ENCODE data around the gene PPM1K.
A peak's percentile ranks its signal among the peaks of the same experiment; 100 is the strongest.

PPM1K gene

GRCh38 chr4:88223516-88223915, 60.8 kb downstream of the PPM1K start:
- Histone ChIP-seq H3K27ac (ENCODE audit: low read depth, low read length) (no peak overlapping the region), H3K27me3 (ENCODE audit: low read length) (no peaks in the 10 kb centered on the region), H3K9me3 (ENCODE audit: insufficient read depth, low read length) (no peaks in the 10 kb centered on the region), H4K20me1 (ENCODE audit: low read depth, low read length) (no peaks in the 10 kb centered on the region), H3K9me2 (replicated peaks; ENCODE audit: insufficient read depth, low read length) (no peaks in the 10 kb centered on the region), H3K4me2 (ENCODE audit: low read depth, low read length, poor library complexity, severe bottlenecking) (no peak overlapping the region), H3K36me3 (ENCODE audit: low read length) (no peaks in the 10 kb centered on the region), H3K4me3 (ENCODE audit: insufficient read depth, low read length, poor library complexity, severe bottlenecking) (no peak overlapping the region), H2AFZ (ENCODE audit: low read depth, low read length, severe bottlenecking) (no peak overlapping the region), H3K9ac (ENCODE audit: low read length) (no peak overlapping the region), H3F3A (ENCODE audit: insufficient read depth) (no peaks in the 10 kb centered on the region), H3K79me2 (ENCODE audit: insufficient read depth, low read length) (no peaks in the 10 kb centered on the region)
- TF ChIP-seq CTCF (IDR thresholded peaks at IDR 0.05; ENCODE audit: insufficient read depth, low read length, poor library complexity, severe bottlenecking) (no peak), EZH2phosphoT487 (conservative IDR thresholded peaks at IDR 0.05; ENCODE audit: low read length) (no peak)

GRCh38 chr4:88219099-88219498, 65.3 kb downstream of the PPM1K start:
- H2AFZ ChIP-seq (ENCODE audit: low read depth, low read length, severe bottlenecking) = no peak overlapping the region
- no peak overlapping the region for H3K4me3 ChIP-seq (ENCODE audit: insufficient read depth, low read length, poor library complexity, severe bottlenecking)
- H3K9ac ChIP-seq (ENCODE audit: low read length) = no peak overlapping the region
- no peaks in the 10 kb centered on the region for H4K20me1 ChIP-seq (ENCODE audit: low read depth, low read length)
- H3K36me3 ChIP-seq (ENCODE audit: low read length) = no peaks in the 10 kb centered on the region
- H3K9me3 ChIP-seq (ENCODE audit: insufficient read depth, low read length) = no peaks in the 10 kb centered on the region
- H3K27me3 ChIP-seq (ENCODE audit: low read length) = no peaks in the 10 kb centered on the region
- no peak overlapping the region for H3K27ac ChIP-seq (ENCODE audit: low read depth, low read length)
- no peaks in the 10 kb centered on the region for H3K79me2 ChIP-seq (ENCODE audit: insufficient read depth, low read length)
- no peaks in the 10 kb centered on the region for H3K9me2 ChIP-seq (replicated peaks; ENCODE audit: insufficient read depth, low read length)
- H3K4me2 ChIP-seq (ENCODE audit: low read depth, low read length, poor library complexity, severe bottlenecking) = no peak overlapping the region
- TF ChIP-seq EZH2phosphoT487 (conservative IDR thresholded peaks at IDR 0.05; ENCODE audit: low read length) (no peak), CTCF (IDR thresholded peaks at IDR 0.05; ENCODE audit: insufficient read depth, low read length, poor library complexity, severe bottlenecking) (peak; percentile 18)
- H3F3A ChIP-seq (ENCODE audit: insufficient read depth) = no peaks in the 10 kb centered on the region

GRCh38 chr4:88217169-88217568, 67.2 kb downstream of the PPM1K start:
- Histone ChIP-seq H3K27ac (ENCODE audit: low read depth, low read length) (no peak overlapping the region), H3F3A (ENCODE audit: insufficient read depth) (no peaks in the 10 kb centered on the region), H3K36me3 (ENCODE audit: low read length) (no peaks in the 10 kb centered on the region), H2AFZ (ENCODE audit: low read depth, low read length, severe bottlenecking) (no peak overlapping the region), H3K9me3 (ENCODE audit: insufficient read depth, low read length) (no peaks in the 10 kb centered on the region), H4K20me1 (ENCODE audit: low read depth, low read length) (no peaks in the 10 kb centered on the region), H3K27me3 (ENCODE audit: low read length) (no peaks in the 10 kb centered on the region), H3K4me3 (ENCODE audit: insufficient read depth, low read length, poor library complexity, severe bottlenecking) (no peak overlapping the region), H3K79me2 (ENCODE audit: insufficient read depth, low read length) (no peaks in the 10 kb centered on the region), H3K9me2 (replicated peaks; ENCODE audit: insufficient read depth, low read length) (no peaks in the 10 kb centered on the region), H3K9ac (ENCODE audit: low read length) (no peak overlapping the region), H3K4me2 (ENCODE audit: low read depth, low read length, poor library complexity, severe bottlenecking) (no peak overlapping the region)
- TF ChIP-seq CTCF (IDR thresholded peaks at IDR 0.05; ENCODE audit: insufficient read depth, low read length, poor library complexity, severe bottlenecking) (no peak), EZH2phosphoT487 (conservative IDR thresholded peaks at IDR 0.05; ENCODE audit: low read length) (no peak)

Measured in SU-DHL-6 (cell line).